Measurements from ENCODE around the gene C11orf16. TPM values are rescaled to one million over a fixed set of nuclear protein-coding genes. Genes with fewer than 3 reads are reported as not detected.

Gene C11orf16
- total and polyA plus RNA-seq, 4 donors, result not detected

DNA sequence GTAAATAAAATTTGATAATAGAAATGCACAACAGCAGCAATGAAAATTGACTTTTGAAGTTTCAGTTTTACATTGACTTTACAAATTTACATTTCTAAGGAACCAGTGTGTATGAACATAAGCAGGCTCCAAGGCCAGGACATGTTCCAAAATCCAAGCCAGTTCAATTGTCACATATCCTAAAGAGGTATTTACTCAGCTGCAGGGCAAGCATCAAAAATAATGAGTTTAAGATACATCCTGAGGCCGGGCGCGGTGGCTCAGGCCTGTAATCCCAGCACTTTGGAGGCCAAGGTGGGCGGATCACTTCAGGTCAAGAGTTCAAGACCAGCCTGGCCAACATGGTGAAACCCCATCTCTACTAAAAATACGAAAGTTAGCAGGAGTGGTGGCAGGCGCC, 60.8 kb downstream of the C11orf16 start:
- no peak overlapping the region for H3K9ac ChIP-seq (ENCODE audit: low read depth in 1 of 2, low read length in 2 of 2)
- H3K27me3 ChIP-seq (ENCODE audit: control insufficient read depth in 4 of 4, insufficient read depth in 4 of 4, low read length in 3 of 4), result no peaks in the 10 kb centered on the region
- DNase-seq (ENCODE audit: low spot score), result no peak
- no peaks in the 10 kb centered on the region for H3K9me3 ChIP-seq (ENCODE audit: control insufficient read depth in 4 of 4, low read length in 3 of 4)
- TF ChIP-seq, protein P1, sequence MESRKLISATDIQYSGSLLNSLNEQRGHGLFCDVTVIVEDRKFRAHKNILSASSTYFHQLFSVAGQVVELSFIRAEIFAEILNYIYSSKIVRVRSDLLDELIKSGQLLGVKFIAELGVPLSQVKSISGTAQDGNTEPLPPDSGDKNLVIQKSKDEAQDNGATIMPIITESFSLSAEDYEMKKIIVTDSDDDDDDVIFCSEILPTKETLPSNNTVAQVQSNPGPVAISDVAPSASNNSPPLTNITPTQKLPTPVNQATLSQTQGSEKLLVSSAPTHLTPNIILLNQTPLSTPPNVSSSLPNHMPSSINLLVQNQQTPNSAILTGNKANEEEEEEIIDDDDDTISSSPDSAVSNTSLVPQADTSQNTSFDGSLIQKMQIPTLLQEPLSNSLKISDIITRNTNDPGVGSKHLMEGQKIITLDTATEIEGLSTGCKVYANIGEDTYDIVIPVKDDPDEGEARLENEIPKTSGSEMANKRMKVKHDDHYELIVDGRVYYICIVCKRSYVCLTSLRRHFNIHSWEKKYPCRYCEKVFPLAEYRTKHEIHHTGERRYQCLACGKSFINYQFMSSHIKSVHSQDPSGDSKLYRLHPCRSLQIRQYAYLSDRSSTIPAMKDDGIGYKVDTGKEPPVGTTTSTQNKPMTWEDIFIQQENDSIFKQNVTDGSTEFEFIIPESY (IDR thresholded peaks at IDR 0.05), result no peak
- no peaks in the 10 kb centered on the region for H3K36me3 ChIP-seq (ENCODE audit: control insufficient read depth in 4 of 4, insufficient read depth in 3 of 4, low read depth in 1 of 4, low read length in 3 of 4)
- H3K4me3 ChIP-seq (ENCODE audit: low read depth in 1 of 3, low read length in 3 of 3), result no peak overlapping the region
- H3K4me1 ChIP-seq (ENCODE audit: control insufficient read depth in 4 of 4, insufficient read depth in 4 of 4, low read length in 3 of 4), result peaks cover 0 to 9% (median 7%) of the 10 kb centered on the region in 4 donors
- H3K27ac ChIP-seq (ENCODE audit: low read depth in 1 of 2, low read length in 2 of 2), result no peak overlapping the region
- 94% methylated on average over 6 of the region's 6 CpGs for WGBS

DNA sequence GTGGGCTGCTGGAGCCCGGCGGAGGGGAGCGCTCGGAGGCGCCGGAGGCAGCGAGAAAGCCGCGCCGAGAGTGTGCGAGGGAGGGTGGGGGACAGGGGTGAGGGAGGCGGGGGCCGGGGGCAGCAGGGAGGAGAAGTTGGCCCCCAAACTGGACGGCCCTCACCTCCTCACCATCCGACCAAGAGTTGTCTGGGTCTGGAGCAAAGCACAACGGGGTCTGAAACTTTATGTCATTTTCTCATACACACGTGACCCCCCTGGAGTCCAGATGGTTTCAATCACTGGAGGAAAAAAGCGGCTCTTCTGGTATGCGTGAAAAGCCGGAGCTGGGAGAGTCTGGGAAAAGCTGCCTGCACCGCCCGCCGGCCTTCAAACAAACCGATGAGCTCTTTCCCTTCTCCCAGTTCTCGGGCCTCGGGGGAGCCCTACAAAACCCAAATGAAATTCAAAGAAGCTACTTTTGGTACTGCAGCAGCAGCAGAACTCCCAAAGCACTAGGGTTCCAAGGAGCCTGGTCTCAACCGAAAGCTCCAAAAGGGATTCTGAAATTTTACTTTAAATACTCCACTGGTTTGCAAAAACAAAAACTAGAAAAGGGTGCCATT, 61.5 kb downstream of the C11orf16 start:
- H3K4me1 ChIP-seq (ENCODE audit: control insufficient read depth in 4 of 4, insufficient read depth in 4 of 4, low read length in 3 of 4), result peaks cover 0 to 9% (median 7%) of the 10 kb centered on the region in 4 donors
- H3K9ac ChIP-seq (ENCODE audit: low read depth in 1 of 2, low read length in 2 of 2), result no peak overlapping the region
- WGBS, result 7% methylated on average over 27 of the region's 27 CpGs
- peak overlapping the region in 1 of 2 donors; percentile 51 for H3K27ac ChIP-seq (ENCODE audit: low read depth in 1 of 2, low read length in 2 of 2)
- H3K27me3 ChIP-seq (ENCODE audit: control insufficient read depth in 4 of 4, insufficient read depth in 4 of 4, low read length in 3 of 4), result no peaks in the 10 kb centered on the region
- H3K36me3 ChIP-seq (ENCODE audit: control insufficient read depth in 4 of 4, insufficient read depth in 3 of 4, low read depth in 1 of 4, low read length in 3 of 4), result no peaks in the 10 kb centered on the region
- TF ChIP-seq, protein P2, sequence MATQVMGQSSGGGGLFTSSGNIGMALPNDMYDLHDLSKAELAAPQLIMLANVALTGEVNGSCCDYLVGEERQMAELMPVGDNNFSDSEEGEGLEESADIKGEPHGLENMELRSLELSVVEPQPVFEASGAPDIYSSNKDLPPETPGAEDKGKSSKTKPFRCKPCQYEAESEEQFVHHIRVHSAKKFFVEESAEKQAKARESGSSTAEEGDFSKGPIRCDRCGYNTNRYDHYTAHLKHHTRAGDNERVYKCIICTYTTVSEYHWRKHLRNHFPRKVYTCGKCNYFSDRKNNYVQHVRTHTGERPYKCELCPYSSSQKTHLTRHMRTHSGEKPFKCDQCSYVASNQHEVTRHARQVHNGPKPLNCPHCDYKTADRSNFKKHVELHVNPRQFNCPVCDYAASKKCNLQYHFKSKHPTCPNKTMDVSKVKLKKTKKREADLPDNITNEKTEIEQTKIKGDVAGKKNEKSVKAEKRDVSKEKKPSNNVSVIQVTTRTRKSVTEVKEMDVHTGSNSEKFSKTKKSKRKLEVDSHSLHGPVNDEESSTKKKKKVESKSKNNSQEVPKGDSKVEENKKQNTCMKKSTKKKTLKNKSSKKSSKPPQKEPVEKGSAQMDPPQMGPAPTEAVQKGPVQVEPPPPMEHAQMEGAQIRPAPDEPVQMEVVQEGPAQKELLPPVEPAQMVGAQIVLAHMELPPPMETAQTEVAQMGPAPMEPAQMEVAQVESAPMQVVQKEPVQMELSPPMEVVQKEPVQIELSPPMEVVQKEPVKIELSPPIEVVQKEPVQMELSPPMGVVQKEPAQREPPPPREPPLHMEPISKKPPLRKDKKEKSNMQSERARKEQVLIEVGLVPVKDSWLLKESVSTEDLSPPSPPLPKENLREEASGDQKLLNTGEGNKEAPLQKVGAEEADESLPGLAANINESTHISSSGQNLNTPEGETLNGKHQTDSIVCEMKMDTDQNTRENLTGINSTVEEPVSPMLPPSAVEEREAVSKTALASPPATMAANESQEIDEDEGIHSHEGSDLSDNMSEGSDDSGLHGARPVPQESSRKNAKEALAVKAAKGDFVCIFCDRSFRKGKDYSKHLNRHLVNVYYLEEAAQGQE (IDR thresholded peaks at IDR 0.05), result no peak
- TF ChIP-seq RAD21 (IDR thresholded peaks at IDR 0.05), result peak in 1 of 2 donors; percentile 23
- peak; percentile 8 for TF ChIP-seq SP1 (IDR thresholded peaks at IDR 0.05)
- peak overlapping the region in 2 of 3 donors; percentile 80 to 90 for H3K4me3 ChIP-seq (ENCODE audit: low read depth in 1 of 3, low read length in 3 of 3)
- peak; percentile 33 for DNase-seq (ENCODE audit: low spot score)
- H3K9me3 ChIP-seq (ENCODE audit: control insufficient read depth in 4 of 4, low read length in 3 of 4), result no peaks in the 10 kb centered on the region

DNA sequence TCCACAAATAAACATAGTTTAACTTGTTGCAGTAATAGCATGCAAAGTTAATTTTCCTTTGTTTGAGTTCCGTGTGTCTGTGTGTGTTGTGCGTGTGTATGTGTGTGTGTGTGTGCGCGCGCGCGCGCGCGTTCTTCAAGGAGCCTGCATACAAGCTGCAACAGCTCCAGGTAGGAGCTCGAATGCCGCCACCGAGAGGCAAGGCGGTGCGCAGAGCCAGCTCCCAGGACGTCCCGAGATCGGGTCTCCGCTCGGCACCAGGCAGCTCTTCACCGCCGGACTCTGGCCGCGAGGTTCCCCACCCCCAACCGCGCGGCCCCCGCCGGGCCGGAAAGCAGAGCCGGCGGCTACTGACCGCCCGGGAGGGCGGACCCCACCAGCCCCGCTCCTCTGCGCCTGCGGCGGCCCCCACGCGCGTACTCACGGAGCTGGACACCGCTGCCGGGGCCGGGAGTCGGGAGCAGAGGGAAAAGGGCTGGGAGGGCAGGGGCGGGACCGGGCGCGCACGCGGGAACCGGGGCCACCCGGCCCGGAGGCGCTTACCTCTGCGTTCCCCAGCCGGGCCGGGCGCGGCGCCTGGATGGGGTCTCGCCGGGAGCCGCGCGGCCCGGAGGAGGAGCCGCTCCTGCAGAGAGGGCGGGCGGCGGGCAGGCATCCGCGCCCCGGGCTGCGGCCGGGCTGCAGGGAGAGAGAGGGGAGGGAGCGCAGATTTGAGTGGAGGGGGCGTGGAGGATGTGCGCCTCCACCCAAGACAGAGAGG, 62.2 kb downstream of the C11orf16 start:
- peak; percentile 41 for DNase-seq (ENCODE audit: low spot score)
- Histone ChIP-seq H3K36me3 (ENCODE audit: control insufficient read depth in 4 of 4, insufficient read depth in 3 of 4, low read depth in 1 of 4, low read length in 3 of 4) (no peaks in the 10 kb centered on the region), H3K27ac (ENCODE audit: low read depth in 1 of 2, low read length in 2 of 2) (peak overlapping the region in 1 of 2 donors; percentile 51), H3K9me3 (ENCODE audit: control insufficient read depth in 4 of 4, low read length in 3 of 4) (no peaks in the 10 kb centered on the region), H3K4me3 (ENCODE audit: low read depth in 1 of 3, low read length in 3 of 3) (peak overlapping the region; percentile 52 to 90 (median 80)), H3K9ac (ENCODE audit: low read depth in 1 of 2, low read length in 2 of 2) (no peak overlapping the region), H3K4me1 (ENCODE audit: control insufficient read depth in 4 of 4, insufficient read depth in 4 of 4, low read length in 3 of 4) (peaks cover 0 to 9% (median 7%) of the 10 kb centered on the region in 4 donors), H3K27me3 (ENCODE audit: control insufficient read depth in 4 of 4, insufficient read depth in 4 of 4, low read length in 3 of 4) (no peaks in the 10 kb centered on the region)
- TF ChIP-seq HNF4A (conservative IDR thresholded peaks at IDR 0.05) (no peak), YY1 (IDR thresholded peaks at IDR 0.05) (no peak), GABPA (IDR thresholded peaks at IDR 0.05 in 1 of 2, conservative IDR thresholded peaks at IDR 0.05 in 1 of 2) (no peak), JUND (IDR thresholded peaks at IDR 0.05) (no peak), RXRA (IDR thresholded peaks at IDR 0.05) (no peak), SP1 (IDR thresholded peaks at IDR 0.05) (no peak), NR2F2 (IDR thresholded peaks at IDR 0.05) (no peak), FOXA1 (IDR thresholded peaks at IDR 0.05) (no peak)
- TF ChIP-seq, protein P1 (IDR thresholded peaks at IDR 0.05), result no peak
- WGBS, result 1% methylated on average over 81 of the region's 81 CpGs
